IPS DF 6.9 (cell line): ENCODE data around the gene ALPI.
"Not testable (repeated sequence)": the region's sequence is repeated elsewhere in the genome, so short reads cannot be mapped to it uniquely, and the experiment has no call there.

Source experiments
- DNase-seq: peaks from one replicate; pipeline ENCODE4 v3.0.0-alpha.2; 2013; ENCODE audit warnings: low read depth, low spot score
- H3K27ac ChIP-seq: one replicate; pipeline ENCODE4 v1.5.1; 2013; ENCODE audit warnings: low read length, control low read depth
- H3K27me3 ChIP-seq: 2 replicates; pipeline ENCODE4 v1.6.1; 2013; ENCODE audit warnings: mild to moderate bottlenecking, low read length; ENCODE audit not compliant: control insufficient read depth, insufficient read depth
- H3K36me3 ChIP-seq: 2 replicates; pipeline ENCODE4 v1.6.1; 2013; ENCODE audit warnings: low read length; ENCODE audit not compliant: control insufficient read depth, insufficient read depth
- H3K4me1 ChIP-seq: 2 replicates; pipeline ENCODE4 v1.6.1; 2013; ENCODE audit warnings: low read length; ENCODE audit not compliant: control insufficient read depth, insufficient read depth
- H3K4me3 ChIP-seq: 2 replicates; pipeline ENCODE4 v1.5.1; 2013; ENCODE audit warnings: mild to moderate bottlenecking, low read length
- H3K9me3 ChIP-seq: 2 replicates; pipeline ENCODE4 v1.6.1; 2013; ENCODE audit warnings: low read length, inconsistent platforms; ENCODE audit not compliant: control insufficient read depth, insufficient read depth
- WGBS: extraction: QIAGEN DNeasy Blood & Tissue Kit; methylation state at CpG from one replicate; pipeline ENCODE4 v1.1.7; 2013; ENCODE audit warnings: mixed read lengths, missing lambda C conversion rate; ENCODE audit not compliant: insufficient read length, insufficient coverage; 5-methylcytosine and 5-hydroxymethylcytosine counted together

Gene ALPI

DNA sequence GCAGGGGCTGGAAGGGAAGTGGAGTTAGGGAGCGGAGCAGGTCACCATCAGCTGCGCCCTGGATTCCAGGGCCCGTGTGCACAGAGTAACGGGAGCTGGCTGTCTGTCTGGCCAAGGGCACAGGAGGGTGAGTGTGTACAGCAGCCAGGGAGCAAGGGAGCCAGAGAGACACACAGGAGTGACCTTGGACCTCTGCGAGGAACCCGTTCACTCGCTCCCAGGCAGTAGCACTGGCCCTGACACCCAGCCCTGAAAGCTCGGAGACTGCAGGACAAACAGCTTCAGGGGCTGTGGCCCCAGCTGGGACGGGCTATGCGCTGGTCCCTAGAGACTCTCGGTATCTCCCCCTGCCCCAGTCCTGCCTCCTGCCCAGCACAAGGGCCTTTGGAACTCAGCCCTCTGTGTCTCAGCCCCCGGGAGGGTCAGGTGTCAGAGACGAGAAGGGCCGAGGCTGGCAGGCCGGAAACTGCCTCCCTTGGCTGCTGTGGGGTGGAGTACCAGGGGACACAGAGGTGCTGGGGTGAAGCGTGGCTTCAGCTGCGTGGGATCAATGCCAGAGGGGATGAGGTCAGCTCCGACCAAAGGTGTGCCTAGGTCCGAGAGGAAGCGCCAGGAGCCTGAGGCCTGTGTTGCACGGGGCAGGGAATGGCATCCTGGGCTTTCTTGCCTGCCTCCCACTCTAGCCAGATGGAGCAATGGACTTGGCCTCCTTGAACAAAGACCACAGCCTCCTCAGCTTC lies 12.1 kb upstream of the ALPI start:
- WGBS: no CpG with 5 or more reads among the region's 21 CpGs
- not testable (repeated sequence) for H3K9me3 ChIP-seq

DNA sequence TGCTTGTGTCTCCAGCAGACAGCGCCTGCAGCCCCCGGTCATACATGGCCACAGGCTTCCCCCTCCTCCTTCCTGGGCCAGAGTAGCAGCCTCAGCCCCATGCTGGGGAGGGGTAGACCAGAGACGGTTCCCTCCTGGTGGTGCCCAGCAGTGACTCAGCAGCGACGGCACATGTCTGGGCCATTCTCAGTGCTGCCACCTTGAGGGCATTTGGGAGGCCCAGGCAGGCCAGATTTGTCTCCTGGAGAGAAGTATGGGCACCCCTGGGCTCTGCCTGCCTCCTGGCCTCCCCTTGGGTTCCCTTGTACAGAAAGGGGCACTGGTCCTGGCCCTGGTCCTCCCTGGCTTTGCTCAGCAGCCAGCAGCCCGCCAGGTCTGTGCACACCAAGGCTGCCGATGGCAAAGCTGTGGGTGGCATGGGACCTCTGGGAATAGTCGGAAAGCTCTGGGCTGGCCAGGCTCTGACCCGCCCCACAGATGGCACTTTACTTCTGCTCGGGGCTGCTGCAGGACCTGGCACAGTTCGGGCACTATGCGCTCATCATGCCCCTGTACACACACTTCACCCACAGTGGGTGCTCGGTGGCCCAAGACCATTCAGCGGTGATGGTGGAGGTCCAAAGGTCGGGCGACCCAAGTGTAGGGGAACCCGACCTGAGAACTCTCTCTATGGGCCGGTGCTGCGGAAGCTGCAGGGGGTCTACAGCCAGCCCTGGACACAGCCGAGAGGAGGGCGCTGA lies 11.4 kb upstream of the ALPI start:
- Histone ChIP-seq H3K4me1 (no peaks in the 10 kb centered on the region), H3K27me3 (no peaks in the 10 kb centered on the region)
- DNase-seq: no peak

More for the DNA sequence above, 12.1 kb upstream of the ALPI start:
- H3K27me3 ChIP-seq, H3K4me3 ChIP-seq, H3K27ac ChIP-seq, H3K4me1 ChIP-seq, DNase-seq, H3K36me3 ChIP-seq: not testable (repeated sequence)

DNA sequence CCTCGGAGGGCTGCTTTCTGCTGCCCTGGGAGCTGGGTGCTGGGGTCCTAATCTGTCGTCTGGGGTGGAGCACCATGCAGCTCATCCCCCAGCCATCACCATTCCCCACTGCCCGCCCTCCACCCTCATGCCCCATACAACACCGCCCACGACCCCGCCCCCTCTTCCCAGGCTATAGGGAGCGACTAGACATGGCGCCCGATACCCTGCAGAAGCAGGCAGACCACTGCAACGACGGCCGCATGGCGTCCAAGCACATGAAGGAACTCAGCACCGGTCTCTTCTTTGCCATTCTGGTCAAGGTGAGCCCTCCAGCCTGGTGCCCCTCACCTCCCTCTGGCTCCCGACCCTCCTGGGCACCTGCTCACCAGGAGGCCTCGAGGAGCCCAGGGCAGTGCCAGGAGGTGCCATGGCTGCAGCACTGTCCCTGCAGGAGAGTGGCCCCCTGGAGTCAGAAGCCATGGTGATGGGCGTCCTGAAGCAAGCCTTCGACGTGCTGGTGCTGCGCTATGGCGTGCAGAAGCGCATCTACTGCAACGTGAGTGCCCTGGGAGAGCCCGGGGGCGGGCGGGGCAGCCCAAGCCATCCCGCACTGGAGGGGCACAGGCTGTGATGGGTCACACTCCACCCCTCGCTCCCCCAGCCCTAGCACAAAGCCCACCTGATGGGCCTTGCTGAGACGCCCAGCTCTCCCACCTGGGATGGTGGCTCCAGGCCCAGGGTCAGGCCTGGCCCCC lies 10.6 kb upstream of the ALPI start:
- H3K4me3 ChIP-seq, H3K36me3 ChIP-seq, H3K9me3 ChIP-seq, H3K4me1 ChIP-seq, H3K27ac ChIP-seq, H3K27me3 ChIP-seq, DNase-seq: not testable (repeated sequence)
- no CpG with 5 or more reads among the region's 29 CpGs for WGBS

More for the DNA sequence above, 11.4 kb upstream of the ALPI start:
- Histone ChIP-seq H3K27ac (no peak overlapping the region), H3K36me3 (no peaks in the 10 kb centered on the region), H3K9me3 (no peaks in the 10 kb centered on the region), H3K4me3 (no peak overlapping the region)
- no CpG with 5 or more reads among the region's 21 CpGs for WGBS

DNA sequence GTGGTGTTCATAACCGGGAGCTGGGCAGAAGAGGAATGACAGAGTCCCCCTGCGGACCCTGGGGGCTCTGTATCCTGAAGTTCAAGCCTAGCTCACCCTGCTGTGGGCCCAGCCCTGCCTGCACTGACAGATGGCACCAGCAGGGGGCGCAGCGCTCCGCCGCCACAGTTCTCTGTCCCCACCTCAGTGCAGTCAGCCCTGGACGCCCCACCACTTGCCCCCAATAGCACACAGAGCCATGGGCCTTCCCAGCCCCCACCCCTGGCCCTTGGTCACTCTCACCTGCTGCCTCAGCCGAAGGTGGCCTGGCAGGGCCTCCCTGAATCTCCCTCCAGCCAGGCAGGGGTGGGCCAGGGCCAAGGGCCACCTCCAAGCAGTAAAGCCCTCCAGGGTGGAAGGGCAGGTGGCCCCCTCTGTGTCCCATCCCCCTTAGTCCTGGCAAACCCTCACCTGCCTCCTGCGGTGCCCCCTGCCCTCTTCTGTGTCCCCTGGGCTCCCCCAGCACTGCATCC lies 9.6 kb upstream of the ALPI start:
- DNase-seq, H3K9me3 ChIP-seq: not testable (repeated sequence)
- WGBS: no CpG with 5 or more reads among the region's 9 CpGs

DNA sequence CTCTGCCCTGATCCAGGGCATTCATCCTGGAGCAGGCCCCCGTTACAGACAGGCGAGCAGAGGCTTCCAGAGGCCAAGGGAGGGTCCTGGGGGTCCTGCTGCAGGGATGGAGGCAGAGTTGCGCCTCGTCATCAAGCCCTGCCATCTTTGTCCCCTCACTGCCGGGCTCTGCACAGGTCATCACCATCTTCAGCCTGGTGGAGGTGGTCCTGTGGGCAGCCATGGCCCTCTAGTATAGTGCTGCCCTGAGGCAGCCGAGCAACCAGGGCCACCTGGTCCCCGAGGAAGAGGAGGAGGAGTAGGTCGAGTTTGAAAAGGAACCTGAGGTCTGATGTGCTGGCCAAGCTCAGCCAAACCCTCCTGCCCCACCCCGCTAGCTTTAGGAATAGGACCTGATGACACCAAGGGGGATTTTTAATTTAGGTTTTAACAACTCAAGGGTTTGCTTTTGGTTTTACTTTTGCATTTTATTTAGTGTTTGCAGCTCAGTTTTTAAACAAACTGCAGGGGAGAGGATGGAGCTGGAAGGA lies 8.8 kb upstream of the ALPI start:
- no peak for DNase-seq
- Histone ChIP-seq H3K36me3 (no peaks in the 10 kb centered on the region), H3K4me1 (no peaks in the 10 kb centered on the region), H3K9me3 (no peaks in the 10 kb centered on the region), H3K27ac (no peak overlapping the region), H3K27me3 (no peaks in the 10 kb centered on the region), H3K4me3 (no peak overlapping the region)
- no CpG with 5 or more reads among the region's 9 CpGs for WGBS

More for the DNA sequence above, 9.6 kb upstream of the ALPI start:
- not testable (repeated sequence) for H3K36me3 ChIP-seq, H3K27me3 ChIP-seq, H3K4me3 ChIP-seq, H3K4me1 ChIP-seq, H3K27ac ChIP-seq

DNA sequence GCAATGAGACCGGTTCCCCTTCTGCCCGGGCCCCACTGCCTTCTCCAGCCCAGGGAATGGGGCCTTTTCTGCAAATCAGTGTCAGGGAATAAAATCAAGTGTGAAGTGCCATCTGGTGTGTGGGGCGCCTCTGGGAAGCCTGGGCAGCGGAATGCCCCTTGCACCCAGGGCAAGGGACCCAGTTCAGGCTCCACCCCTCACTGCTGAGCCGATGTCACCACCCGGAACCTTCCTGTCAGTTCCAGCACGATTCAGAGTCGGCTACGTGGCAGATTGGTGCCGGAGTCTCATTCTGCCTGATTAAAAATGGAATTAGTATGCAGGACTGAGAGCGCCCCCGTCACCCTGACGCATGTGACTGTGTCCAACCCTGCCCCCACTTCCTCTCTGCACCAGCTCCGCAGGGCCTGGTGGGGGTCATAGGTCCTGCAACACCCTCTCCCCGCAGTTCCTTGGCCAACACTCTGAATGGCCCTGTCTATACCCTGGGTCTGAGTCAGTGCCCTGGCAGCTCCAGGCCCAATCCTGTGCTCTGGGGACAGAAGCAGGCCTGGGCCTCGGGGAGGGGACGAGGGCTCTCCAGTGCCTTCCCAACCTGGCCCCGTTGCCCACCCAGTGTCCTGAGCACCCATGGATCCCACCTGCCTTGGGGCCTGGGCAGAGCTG lies 8.2 kb upstream of the ALPI start:
- WGBS: no CpG with 5 or more reads among the region's 18 CpGs
- Histone ChIP-seq H3K4me1 (no peaks in the 10 kb centered on the region), H3K27ac (no peak overlapping the region), H3K9me3 (no peaks in the 10 kb centered on the region), H3K4me3 (no peak overlapping the region), H3K36me3 (no peaks in the 10 kb centered on the region), H3K27me3 (no peaks in the 10 kb centered on the region)
- no peak for DNase-seq

DNA sequence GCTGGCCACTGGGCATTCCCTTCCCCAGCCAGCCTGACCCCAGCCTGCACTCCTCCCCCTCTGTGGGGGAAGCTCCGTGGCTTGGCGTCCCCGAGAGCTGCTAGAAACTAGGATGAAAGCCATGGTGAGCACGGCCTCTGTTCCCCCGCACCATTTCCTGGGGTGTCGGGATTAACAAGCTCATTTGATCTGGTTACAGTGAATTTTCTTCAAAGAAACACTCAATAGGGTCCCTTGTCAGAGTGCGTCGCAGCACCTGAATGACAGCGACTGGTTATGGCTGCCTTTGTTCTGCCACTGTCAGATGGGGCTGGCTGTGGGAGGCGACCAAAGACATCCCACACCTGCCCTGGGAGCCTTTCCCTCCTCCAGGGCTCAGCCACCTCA lies 7.7 kb upstream of the ALPI start:
- WGBS: no CpG with 5 or more reads among the region's 10 CpGs
- Histone ChIP-seq H3K4me1 (no peaks in the 10 kb centered on the region), H3K4me3 (no peak overlapping the region), H3K27me3 (no peaks in the 10 kb centered on the region), H3K9me3 (no peaks in the 10 kb centered on the region), H3K36me3 (no peaks in the 10 kb centered on the region), H3K27ac (no peak overlapping the region)
- no peak for DNase-seq

DNA sequence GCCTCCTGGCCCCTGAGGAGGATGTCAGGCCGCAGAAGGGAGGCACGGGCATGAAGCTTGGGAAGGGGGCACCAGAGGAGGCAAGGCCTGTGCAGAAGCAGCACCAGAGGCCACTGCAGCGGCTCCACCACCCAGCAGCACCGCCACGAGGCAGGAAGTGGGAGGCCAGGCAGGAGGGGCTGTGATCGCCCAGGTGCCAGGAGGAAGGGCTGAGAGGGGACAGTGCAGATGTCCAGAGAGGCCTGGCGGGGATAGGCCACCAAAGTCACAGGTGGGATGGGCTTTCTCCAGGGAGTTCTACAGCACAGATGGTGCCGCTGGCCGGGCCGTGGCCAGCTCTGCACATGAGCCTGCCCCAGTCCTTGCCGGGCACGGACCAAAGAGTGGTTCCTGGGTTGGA lies 6.0 kb upstream of the ALPI start:
- DNase-seq: no peak
- no peaks in the 10 kb centered on the region for H3K27me3 ChIP-seq
- WGBS: no CpG with 5 or more reads among the region's 12 CpGs
- H3K36me3 ChIP-seq: no peaks in the 10 kb centered on the region
- no peaks in the 10 kb centered on the region for H3K4me1 ChIP-seq
- H3K9me3 ChIP-seq: no peaks in the 10 kb centered on the region
- no peak overlapping the region for H3K27ac ChIP-seq
- H3K4me3 ChIP-seq: no peak overlapping the region

DNA sequence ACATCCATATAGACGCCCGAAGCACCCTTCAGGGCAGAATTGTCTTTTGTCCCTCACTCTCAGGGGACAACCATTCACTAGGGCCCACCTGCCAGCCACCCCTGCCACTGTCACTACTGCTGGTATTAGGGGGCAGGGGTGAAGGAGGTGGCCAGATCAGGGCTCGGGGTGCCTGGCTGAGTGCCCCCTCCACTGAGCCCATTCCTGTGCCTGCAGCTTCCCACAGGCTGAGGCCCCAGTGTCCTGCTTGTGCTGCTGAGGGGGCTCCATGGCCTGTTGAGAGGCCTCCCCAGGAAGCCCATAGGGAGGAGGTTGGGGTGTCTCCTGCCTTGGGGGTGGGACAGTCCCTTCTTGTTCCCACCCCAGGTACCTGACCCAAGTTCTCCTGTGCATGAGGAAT lies 4.3 kb upstream of the ALPI start:
- H3K36me3 ChIP-seq, H3K4me3 ChIP-seq, H3K4me1 ChIP-seq, H3K9me3 ChIP-seq, H3K27me3 ChIP-seq, DNase-seq, H3K27ac ChIP-seq: not testable (repeated sequence)
- no CpG with 5 or more reads among the region's 3 CpGs for WGBS

DNA sequence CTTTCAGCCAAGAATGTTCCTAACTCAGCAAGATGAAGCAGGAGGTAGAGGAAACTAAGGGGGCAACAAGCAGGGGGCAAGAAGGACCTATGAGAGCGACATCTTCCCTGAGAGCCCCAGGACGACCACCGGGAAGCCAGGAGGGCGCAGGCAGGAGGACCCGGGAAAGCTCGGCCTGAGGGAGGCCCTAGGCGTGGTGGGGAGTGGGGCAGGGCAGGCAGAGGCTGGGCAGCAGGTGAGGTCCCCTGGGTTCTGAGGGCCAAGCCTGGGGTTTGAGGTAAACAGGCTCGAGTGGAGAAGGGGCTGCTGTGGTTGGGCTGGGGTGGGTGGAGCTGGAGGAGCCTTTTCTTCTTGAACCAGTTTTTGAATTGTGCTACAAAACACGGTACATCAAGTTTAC lies 1.3 kb upstream of the ALPI start:
- Histone ChIP-seq H3K36me3 (no peaks in the 10 kb centered on the region), H3K4me3 (no peak overlapping the region), H3K27me3 (no peaks in the 10 kb centered on the region), H3K27ac (no peak overlapping the region), H3K9me3 (no peaks in the 10 kb centered on the region), H3K4me1 (no peaks in the 10 kb centered on the region)
- no CpG with 5 or more reads among the region's 9 CpGs for WGBS
- no peak for DNase-seq
